ENCODE measurements around the gene HECTD1.
"Not testable (repeated sequence)": the region's sequence is repeated elsewhere in the genome, so short reads cannot be mapped to it uniquely, and the experiment has no call there.

The HECTD1 gene

DNA sequence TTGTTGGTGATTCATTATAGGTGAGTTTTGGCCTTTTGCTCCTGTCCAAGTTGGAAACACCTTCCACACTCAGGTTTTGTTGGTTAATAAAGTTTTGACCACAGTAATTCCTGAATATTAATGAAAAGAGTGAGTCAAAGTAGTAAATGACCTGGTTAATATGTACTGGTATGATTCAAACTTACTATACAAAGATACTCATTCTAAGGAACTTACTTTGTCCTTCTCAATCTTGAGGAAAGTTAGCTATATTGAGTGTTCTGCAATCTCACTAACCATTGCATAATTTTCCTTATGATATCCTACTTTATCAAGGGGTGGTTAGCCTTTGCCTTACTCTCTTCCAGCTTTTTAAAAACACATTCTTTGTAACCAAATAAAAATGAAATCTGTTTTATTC, 20.9 kb upstream of the HECTD1 start:
- DNase-seq (ENCODE audit: low read depth, low spot score) = no peak

- no peak for DNase-seq (ENCODE audit: low read depth, low spot score)
Observed at GRCh38 chr14:31224808-31225207, 17.2 kb upstream of the HECTD1 start.

GRCh38 chr14:31223331-31223730, 15.7 kb upstream of the HECTD1 start:
- DNase-seq (ENCODE audit: low read depth, low spot score) = no peak

DNA sequence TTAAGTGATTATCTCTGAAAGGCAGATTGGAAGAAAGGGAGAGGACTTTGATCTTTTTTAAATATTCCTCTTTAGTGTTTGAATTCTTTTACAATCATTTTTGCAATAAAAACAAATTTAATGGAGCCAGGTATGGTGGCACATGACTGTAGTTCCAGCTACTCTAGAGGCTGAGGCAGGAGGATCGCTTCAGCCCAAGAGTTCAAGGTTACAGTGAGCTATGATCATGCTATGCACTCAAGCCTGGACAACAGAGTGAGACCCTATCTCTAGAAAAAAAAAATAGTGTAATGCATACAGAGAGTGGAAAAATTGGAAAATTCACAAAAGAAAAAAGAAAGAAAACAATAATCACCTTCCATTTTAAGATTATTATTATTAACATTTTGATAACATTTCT, 15.2 kb upstream of the HECTD1 start:
- DNase-seq (ENCODE audit: low read depth, low spot score) = no peak

DNA sequence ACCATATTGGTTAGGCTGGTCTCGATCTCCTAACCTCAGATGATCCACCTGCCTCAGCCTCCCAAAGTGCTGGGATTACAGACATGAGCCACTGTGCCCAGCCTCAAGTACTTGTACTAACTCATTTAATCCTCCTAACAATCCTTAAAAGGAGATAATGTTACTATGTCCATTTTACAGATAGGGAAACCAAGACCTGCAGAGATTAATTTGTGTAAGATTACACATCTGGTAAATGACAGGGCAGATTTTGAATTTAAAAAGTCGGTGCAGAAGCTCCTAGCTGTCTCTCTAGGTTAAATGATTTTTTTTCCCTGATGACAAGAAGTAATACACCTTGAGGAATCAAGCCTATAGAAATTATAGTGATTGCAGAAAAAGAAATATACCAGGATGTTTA, 13.7 kb upstream of the HECTD1 start:
- no peak for DNase-seq (ENCODE audit: low read depth, low spot score)

GRCh38 chr14:31219169-31219568, 11.6 kb upstream of the HECTD1 start:
- no peak for DNase-seq (ENCODE audit: low read depth, low spot score)

DNA sequence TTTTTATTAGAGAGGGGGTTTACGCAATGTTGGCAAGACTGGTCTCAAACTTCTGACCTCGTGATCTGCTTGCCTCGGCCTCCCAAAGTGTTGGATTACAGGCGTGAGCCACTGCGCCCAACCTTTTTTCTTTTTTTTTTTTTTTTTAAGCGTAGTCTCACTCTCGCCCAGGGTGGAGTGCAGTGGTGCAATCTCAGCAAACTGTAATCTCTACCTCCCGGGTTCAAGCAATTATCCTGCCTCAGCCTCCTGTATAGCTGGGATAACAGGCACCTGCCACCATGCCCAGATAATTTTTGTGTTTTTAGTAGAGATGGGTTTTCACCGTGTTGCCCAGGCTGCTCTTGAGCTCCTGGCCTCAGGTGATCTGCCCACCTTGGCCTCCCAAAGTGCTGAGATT, 8.8 kb upstream of the HECTD1 start:
- no peak for DNase-seq (ENCODE audit: low read depth, low spot score)

- DNase-seq (ENCODE audit: low read depth, low spot score) = no peak
Observed at GRCh38 chr14:31212893-31213292, 5.3 kb upstream of the HECTD1 start.

- no peak for DNase-seq (ENCODE audit: low read depth, low spot score)
Observed at GRCh38 chr14:31209605-31210004, 2.0 kb upstream of the HECTD1 start.

DNA sequence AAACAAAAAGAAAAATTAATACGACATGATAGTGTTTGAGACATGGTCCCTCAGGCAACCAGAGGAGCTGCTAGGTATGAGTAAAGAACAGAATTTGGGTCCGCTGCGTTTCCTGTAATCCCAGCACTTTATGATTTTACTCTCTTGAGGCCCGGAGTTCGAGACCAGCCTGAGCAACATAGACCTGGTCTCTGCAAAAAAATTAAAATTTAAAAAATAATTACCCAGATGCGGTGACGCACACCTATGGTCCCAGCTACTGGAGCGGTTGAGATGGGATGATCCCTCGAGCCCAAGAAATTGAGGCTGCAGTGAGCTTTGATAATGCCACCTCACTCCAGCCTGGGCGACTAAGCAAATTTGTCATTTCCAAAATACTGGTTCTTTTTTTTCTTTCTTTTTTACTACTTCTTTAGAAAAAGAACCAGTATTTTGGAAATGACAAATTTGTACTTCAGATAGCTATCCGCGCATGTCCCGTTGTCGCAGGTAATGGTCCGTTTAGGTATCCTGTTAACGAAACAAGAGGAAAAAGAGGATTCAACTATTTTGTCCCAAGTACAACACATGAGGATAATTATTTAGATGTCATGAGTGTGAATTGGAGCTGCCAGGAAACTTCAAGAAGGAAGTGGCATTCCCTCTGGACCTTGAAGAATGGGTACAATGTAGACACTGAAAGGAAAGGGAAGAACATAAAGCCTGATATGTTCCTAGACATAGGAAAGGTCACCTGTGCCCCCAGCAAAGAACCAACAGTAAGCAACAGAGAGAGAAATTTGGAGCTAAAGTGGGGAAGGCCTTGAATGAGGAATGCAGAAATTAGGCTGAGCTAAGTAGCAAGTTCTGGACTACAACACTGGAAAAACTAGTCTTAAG, 1.2 kb upstream of the HECTD1 start:
- no peak for DNase-seq (ENCODE audit: low read depth, low spot score)

DNA sequence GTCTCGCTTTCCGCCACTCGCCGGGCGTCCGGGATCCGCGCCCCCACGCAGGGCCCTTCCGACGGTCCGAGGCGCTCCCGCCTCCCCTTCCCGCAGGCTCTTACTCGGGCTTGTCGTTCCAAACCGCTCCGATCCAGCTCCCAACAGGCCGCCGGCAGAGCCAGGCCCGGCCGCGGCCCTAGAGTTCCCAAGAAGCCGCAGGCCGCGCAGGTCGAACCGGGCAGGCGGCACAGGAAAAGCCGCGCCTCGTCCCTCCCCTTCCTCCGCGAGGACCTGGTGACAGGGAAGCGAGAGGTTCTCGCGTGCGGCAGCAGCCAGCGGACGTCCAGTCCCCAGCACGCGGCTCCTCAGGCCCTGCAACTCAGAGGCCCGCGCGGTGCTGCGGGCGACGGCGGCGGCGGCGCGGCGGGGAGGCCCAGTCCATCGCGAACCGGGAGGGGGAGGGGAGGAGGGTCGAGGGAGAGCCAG, 272 bp downstream of the HECTD1 start:
- no peak for DNase-seq (ENCODE audit: low read depth, low spot score)

GRCh38 chr14:31206536-31207286, 882 bp downstream of the HECTD1 start:
- DNase-seq (ENCODE audit: low read depth, low spot score) = peak; percentile 24

- no peak for DNase-seq (ENCODE audit: low read depth, low spot score)
Observed at GRCh38 chr14:31205681-31206535, 1.7 kb downstream of the HECTD1 start.

DNA sequence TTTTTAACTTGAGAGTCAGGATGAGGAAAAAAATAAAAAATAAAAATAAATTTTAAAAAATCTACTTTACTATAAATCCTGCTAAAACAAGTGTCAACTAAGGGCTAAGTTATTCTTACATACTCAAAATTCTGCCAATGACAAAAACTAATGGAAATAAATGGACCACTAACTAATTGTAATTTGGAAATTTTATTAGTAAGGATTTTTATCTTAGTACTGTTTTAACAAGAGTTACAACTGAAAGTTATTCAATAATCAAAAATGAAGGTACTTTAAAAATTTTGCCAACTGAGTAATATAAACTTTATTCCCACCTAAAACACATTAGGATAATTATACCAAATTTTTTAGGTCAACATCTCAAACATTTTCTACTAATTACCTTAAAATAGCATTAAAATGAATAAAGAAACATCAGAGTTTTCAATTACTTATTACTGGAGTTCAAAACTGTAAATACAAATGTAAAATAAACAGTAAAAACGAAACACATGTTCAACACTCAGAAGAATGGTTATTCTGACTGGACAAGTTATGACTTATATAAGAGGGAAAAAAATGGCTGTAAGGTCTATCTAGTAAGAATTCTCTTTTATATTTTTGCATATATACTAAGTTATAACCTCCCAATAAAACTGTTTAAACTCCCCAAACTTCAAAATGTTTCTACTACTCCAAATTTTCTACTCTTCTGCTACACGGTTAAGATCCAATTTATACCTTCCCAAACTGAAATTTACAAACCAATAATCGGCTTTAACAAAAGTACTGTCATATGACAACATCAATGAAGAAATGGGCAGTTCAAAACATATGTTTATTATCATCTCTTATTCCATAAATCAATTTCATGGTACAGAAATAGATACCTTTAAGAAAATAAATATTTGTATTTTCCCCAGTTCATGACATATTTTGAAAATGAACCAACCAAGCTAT, 2.7 kb downstream of the HECTD1 start:
- DNase-seq (ENCODE audit: low read depth, low spot score) = no peak

DNA sequence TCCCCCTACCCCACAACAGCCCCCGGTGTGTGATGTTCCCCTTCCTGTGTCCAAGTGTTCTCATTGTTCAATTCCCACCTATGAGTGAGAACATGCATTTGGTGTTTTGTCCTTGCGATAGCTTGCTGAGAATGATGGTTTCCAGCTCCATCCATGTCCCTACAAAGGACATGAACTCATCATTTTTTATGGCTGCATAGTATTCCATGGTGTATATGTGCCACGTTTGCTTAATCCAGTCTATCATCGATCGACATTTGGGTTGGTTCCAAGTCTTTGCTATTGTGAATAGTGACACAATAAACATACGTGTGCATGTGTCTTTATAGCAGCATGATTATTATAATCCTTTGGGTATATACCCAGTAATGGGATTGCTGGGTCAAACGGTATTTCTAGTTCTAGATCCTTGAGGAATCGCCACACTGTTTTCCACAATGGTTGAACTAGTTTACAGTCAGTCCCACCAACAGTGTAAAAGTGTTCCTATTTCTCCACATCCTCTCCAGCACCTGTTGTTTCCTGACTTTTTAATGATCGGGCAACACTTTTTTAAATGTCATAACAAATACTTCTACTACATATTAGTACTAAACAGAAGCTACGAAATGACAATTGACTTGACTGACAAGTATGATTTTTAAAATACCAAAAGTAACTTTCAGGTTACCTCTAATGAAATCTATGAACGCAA, 3.5 kb downstream of the HECTD1 start:
- DNase-seq (ENCODE audit: low read depth, low spot score) = not testable (repeated sequence)

DNA sequence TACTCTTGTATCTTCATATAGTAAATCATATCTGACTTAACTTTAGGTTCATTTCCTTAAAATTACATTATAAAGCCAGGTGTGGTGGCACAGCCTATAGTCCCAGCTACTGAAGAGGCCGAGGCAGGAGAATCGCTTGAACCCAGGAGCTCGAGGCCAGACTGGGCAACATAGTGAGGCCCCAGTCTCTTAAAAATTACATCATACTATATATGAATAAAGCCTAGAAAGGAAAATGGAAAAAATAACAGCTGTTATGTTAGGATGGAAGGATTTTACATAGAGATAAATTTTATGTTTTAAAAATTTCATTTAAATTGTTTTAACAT, 4.2 kb downstream of the HECTD1 start:
- no peak for DNase-seq (ENCODE audit: low read depth, low spot score)

DNA sequence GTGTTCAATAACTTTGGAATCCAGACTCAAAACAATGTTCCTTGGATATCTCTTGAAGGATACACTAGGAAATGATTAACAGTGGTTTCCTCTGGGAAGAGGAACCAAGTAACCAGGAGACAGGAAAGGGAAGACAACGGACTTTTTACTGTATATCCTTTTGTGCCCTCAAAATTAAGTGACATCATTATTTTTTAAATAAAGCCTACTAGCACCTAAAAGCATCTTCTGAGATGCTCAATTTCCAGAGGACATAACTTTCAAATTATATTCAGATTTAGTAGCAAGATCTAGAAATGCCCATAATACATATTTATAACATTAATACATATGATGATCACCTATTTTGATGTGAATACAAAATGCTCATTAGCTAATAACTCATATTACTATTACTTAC, 6.5 kb downstream of the HECTD1 start:
- no peak for DNase-seq (ENCODE audit: low read depth, low spot score)

DNA sequence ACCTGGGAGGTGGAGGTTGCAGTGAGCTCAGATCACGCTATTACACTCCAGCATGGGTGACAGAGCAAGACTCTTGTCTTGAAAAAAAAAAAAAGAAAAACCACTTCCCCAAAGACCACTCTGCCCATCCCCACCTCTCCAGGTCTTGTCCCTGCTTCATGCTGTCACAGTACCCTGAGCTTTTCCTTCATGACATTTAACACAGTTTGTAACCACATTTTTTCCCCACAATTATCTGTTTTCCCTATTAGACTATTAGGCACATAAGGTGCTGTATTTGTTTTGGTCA, 6.9 kb downstream of the HECTD1 start:
- no peak for DNase-seq (ENCODE audit: low read depth, low spot score)

DNA sequence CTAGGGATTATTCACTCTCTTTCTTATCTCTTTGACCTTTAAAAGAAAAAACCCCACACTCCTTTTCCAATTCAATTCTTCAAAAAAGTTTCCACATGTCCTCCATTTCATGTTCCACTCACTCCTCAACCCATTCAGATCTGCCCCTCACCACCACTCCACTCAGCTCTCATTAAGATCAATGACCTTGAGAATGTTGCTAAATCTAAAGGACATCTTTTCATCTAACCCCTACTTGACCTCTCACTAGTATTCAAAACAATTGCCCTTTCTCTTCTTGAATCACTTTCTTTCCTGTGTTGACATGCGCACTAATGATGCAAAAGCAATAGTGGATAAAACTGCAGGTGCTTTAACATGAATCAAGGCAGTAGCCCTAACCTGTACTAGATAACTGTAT, 9.9 kb downstream of the HECTD1 start:
- no peak for DNase-seq (ENCODE audit: low read depth, low spot score)

DNA sequence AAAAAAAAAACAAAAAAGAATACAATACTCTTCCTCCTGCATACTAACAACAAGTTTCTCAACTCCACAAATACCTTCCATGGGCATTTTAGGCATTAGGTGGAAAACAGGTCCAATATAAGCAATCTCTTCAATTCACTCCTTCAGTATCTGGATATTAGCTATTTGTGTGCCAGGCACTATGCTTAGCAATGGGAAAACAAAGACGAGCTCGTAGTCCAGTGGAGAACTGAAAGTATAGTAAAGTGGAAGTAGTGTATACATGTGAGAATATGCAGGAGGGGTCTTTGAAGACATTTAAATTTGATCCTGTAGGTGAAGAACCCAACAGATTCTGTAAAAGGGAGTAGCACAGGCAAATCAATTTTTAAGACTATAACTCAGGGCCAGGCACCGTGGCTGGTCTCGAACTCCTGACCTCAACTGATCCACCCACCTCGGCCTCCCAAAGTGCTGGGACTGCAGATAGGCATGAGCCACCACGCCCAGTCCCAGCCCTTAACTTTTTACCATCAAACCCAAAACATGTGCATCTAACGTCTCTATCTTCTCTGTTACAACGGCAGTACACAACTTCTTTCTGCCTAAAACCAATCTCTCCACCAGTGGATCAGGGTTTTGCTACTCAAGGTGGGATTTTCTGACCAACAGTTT, 10.6 kb downstream of the HECTD1 start:
- DNase-seq (ENCODE audit: low read depth, low spot score) = no peak

Measured in activated CD4-positive, CD25-positive, alpha-beta regulatory T cell treated with anti-CD3 and anti-CD28 coated beads, Interleukin-2, amount 50 U/mL, for 16 hours (primary cell).